ENCODE measurements around the gene MICOS13.

DNA sequence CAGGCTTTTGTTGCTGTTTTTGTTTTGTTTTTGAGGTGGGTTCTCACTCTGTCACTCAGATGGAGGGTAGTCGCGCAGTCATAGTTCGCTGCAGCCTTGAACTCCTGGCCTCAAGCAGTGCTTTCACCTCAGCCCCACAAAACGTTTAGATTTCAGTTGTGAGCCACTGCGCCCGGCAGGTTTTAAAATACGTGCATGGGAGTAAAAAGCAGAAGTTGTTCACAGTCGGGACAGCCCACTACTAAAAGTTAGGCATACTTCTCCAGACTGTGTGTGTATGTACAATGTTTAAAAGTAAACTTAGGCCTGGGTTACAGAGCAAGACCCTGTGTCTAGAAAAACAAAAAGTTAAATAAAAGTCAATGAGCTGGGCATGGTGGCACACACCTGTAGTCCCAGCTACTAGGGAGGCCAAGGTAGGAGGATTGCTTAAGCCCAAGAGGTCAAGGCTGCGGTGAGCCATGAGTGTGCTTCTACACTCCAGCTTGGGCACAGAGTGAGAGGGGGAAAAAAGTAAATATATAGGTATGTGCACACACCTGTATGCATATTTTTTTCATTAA is 51.3 kb downstream of the MICOS13 start:
- no peak for TF ChIP-seq POLR2A (IDR thresholded peaks at IDR 0.05)
- TF ChIP-seq EP300 (IDR thresholded peaks at IDR 0.05), result no peak
